Common myeloid progenitor, CD34-positive (primary cell): ENCODE data around the gene BDKRB2.

Experiments used
- CTCF ChIA-PET: fragments of 350-600 bp; sonication (Branson Sonifier 250); formaldehyde crosslinking; loops from one replicate; lab custom pipeline; 2021; ENCODE audit warnings: antibody characterized with exemption; lab: Charles Lee
- POLR2A ChIA-PET: fragments of 350-600 bp; sonication (Branson Sonifier 250); formaldehyde crosslinking; loops from one replicate; lab custom pipeline; 2021; ENCODE audit warnings: antibody characterized with exemption; lab: Charles Lee
- DNase-seq, 3 donors: peaks; one replicate each; pipeline versions ENCODE4 v3.0.0 to v3.0.0-alpha.2; 2013
- H3K27ac ChIP-seq, 2 experiments: 1 replicate in 1 of 2; 2 replicates in 1 of 2; pipeline ENCODE4 v1.7.0; 2013; ENCODE audit warnings: inconsistent platforms in 2 of 2, low read length in 2 of 2, mild to moderate bottlenecking in 2 of 2, low read depth in 1 of 2, moderate library complexity in 1 of 2; ENCODE audit not compliant: severe bottlenecking in 2 of 2, insufficient read depth in 1 of 2, poor library complexity in 1 of 2
- H3K27me3 ChIP-seq, 5 experiments: replicated peaks in 2 of 5; 1 replicate in 3 of 5; 2 replicates in 2 of 5; pipeline versions ENCODE4 v1.6.1 to v1.7.0; 2013; ENCODE audit warnings: low read length in 4 of 5, mild to moderate bottlenecking in 2 of 5, moderate library complexity in 2 of 5, inconsistent platforms in 1 of 5; ENCODE audit not compliant: insufficient read depth in 5 of 5, control insufficient read depth in 4 of 5
- H3K36me3 ChIP-seq, 4 experiments: 1 replicate in 2 of 4; 2 replicates in 2 of 4; pipeline versions ENCODE4 v1.6.1 to v1.7.0; 2013; ENCODE audit warnings: low read length in 3 of 4, control low read depth in 1 of 4, mild to moderate bottlenecking in 1 of 4; ENCODE audit not compliant: control insufficient read depth in 4 of 4, insufficient read depth in 4 of 4
- H3K4me1 ChIP-seq, 4 experiments: 1 replicate in 3 of 4; 2 replicates in 1 of 4; pipeline versions ENCODE4 v1.6.1 to v1.7.1; 2013; ENCODE audit warnings: low read length in 3 of 4, mild to moderate bottlenecking in 3 of 4, control low read depth in 1 of 4, inconsistent platforms in 1 of 4, moderate library complexity in 1 of 4; ENCODE audit not compliant: control insufficient read depth in 4 of 4, insufficient read depth in 4 of 4; ENCODE audit errors: control extremely low read depth in 1 of 4
- H3K4me3 ChIP-seq, 7 experiments: 1 replicate in 4 of 7; 2 replicates in 3 of 7; pipeline versions ENCODE4 v1.5.1 to v1.7.0; 2013; ENCODE audit warnings: mild to moderate bottlenecking in 7 of 7, low read length in 6 of 7, moderate library complexity in 6 of 7, inconsistent platforms in 2 of 7, low read depth in 2 of 7, control low read depth in 1 of 7; ENCODE audit not compliant: insufficient read depth in 4 of 7, control insufficient read depth in 1 of 7; ENCODE audit errors: extremely low read depth in 1 of 7
- H3K9me3 ChIP-seq, 5 experiments: 1 replicate in 4 of 5; 2 replicates in 1 of 5; pipeline versions ENCODE4 v1.6.1 to v1.7.1; 2013; ENCODE audit warnings: low read length in 4 of 5, mild to moderate bottlenecking in 2 of 5, inconsistent platforms in 1 of 5, low read depth in 1 of 5, moderate library complexity in 1 of 5; ENCODE audit not compliant: control insufficient read depth in 4 of 5, insufficient read depth in 2 of 5; ENCODE audit errors: control extremely low read depth in 1 of 5
- WGBS: methylation state at CpG from one replicate; pipeline ENCODE4 v1.1.5; 2013; ENCODE audit not compliant: insufficient coverage; 5-methylcytosine and 5-hydroxymethylcytosine counted together

Gene BDKRB2

GRCh38 chr14:96233661-96234060 is 29.0 kb downstream of the BDKRB2 start:
- H3K36me3 ChIP-seq: no peaks in the 10 kb centered on the region
- H3K4me3 ChIP-seq: no peak overlapping the region
- CTCF ChIA-PET: no interaction called here
- H3K9me3 ChIP-seq: peaks cover 0 to 4% (median under 1%) of the 10 kb centered on the region in 5 experiments
- no peak for DNase-seq
- no peaks in the 10 kb centered on the region for H3K4me1 ChIP-seq
- WGBS: 90% methylated on average over 3 of the region's 3 CpGs
- POLR2A ChIA-PET: no interaction called here
- no peak overlapping the region for H3K27ac ChIP-seq
- peaks cover 0 to 16% (median 5%) of the 10 kb centered on the region in 5 experiments for H3K27me3 ChIP-seq

GRCh38 chr14:96235426-96235825 is 30.8 kb downstream of the BDKRB2 start:
- POLR2A ChIA-PET: no interaction called here
- H3K4me3 ChIP-seq: no peak overlapping the region
- H3K9me3 ChIP-seq: no peaks in the 10 kb centered on the region
- peaks cover 0 to 17% (median 6%) of the 10 kb centered on the region in 5 experiments for H3K27me3 ChIP-seq
- 100% methylated on average over 1 of the region's 4 CpGs for WGBS
- no peaks in the 10 kb centered on the region for H3K36me3 ChIP-seq
- no peak overlapping the region for H3K27ac ChIP-seq
- CTCF ChIA-PET: no interaction called here
- DNase-seq: no peak
- no peaks in the 10 kb centered on the region for H3K4me1 ChIP-seq

GRCh38 chr14:96237641-96238040 is 33.0 kb downstream of the BDKRB2 start:
- WGBS: 90% methylated on average over 2 of the region's 2 CpGs

GRCh38 chr14:96238676-96239265 is 34.1 kb downstream of the BDKRB2 start:
- Histone ChIP-seq H3K9me3 (no peaks in the 10 kb centered on the region), H3K36me3 (no peaks in the 10 kb centered on the region), H3K27ac (no peak overlapping the region), H3K27me3 (peaks cover 0 to 17% (median 8%) of the 10 kb centered on the region in 5 experiments), H3K4me3 (no peak overlapping the region), H3K4me1 (no peaks in the 10 kb centered on the region)
- POLR2A ChIA-PET: no interaction called here
- CTCF ChIA-PET: no interaction called here
- WGBS: 79% methylated on average over 7 of the region's 7 CpGs
- DNase-seq: no peak

More at GRCh38 chr14:96237641-96238040, 33.0 kb downstream of the BDKRB2 start:
- DNase-seq: no peak
- Histone ChIP-seq H3K36me3 (no peaks in the 10 kb centered on the region), H3K27ac (no peak overlapping the region), H3K4me3 (no peak overlapping the region), H3K27me3 (peaks cover 0 to 18% (median 8%) of the 10 kb centered on the region in 5 experiments), H3K4me1 (no peaks in the 10 kb centered on the region), H3K9me3 (no peaks in the 10 kb centered on the region)
- POLR2A ChIA-PET: no interaction called here
- CTCF ChIA-PET: no interaction called here

GRCh38 chr14:96239711-96240141 is 35.1 kb downstream of the BDKRB2 start:
- POLR2A ChIA-PET: interaction anchor here (0.6 kb wide), 1 partner anchor 293 kb away, joined by 3 read pairs; no protein-coding TSS in a partner anchor
- 83% methylated on average over 7 of the region's 9 CpGs for WGBS
- Histone ChIP-seq H3K36me3 (no peaks in the 10 kb centered on the region), H3K9me3 (no peaks in the 10 kb centered on the region), H3K4me1 (no peaks in the 10 kb centered on the region), H3K4me3 (no peak overlapping the region), H3K27me3 (peaks cover 0 to 13% (median 6%) of the 10 kb centered on the region in 5 experiments), H3K27ac (no peak overlapping the region)
- CTCF ChIA-PET: no interaction called here
- no peak for DNase-seq

- 98% methylated on average over 17 of the region's 18 CpGs for WGBS
- POLR2A ChIA-PET: no interaction called here
- Histone ChIP-seq H3K27me3 (peaks cover 0 to 11% (median 6%) of the 10 kb centered on the region in 5 experiments), H3K9me3 (peaks cover 0 to 3% (median 0%) of the 10 kb centered on the region in 5 experiments), H3K36me3 (no peaks in the 10 kb centered on the region), H3K4me3 (no peak overlapping the region), H3K27ac (no peak overlapping the region), H3K4me1 (no peaks in the 10 kb centered on the region)
- CTCF ChIA-PET: no interaction called here
- no peak for DNase-seq
Measured at GRCh38 chr14:96240641-96241040, 36.0 kb downstream of the BDKRB2 start.

- CTCF ChIA-PET: no interaction called here
- DNase-seq: no peak
- Histone ChIP-seq H3K9me3 (peaks cover 0 to 3% (median 0%) of the 10 kb centered on the region in 5 experiments), H3K27ac (no peak overlapping the region), H3K36me3 (no peaks in the 10 kb centered on the region), H3K4me3 (no peak overlapping the region), H3K4me1 (no peaks in the 10 kb centered on the region), H3K27me3 (peaks cover 0 to 7% (median 2%) of the 10 kb centered on the region in 5 experiments)
- WGBS: 97% methylated on average over 10 of the region's 10 CpGs
- POLR2A ChIA-PET: no interaction called here
Measured at GRCh38 chr14:96242126-96242525, 37.5 kb downstream of the BDKRB2 start.
